ENCODE measurements around the gene GTF2IRD1.

DNA sequence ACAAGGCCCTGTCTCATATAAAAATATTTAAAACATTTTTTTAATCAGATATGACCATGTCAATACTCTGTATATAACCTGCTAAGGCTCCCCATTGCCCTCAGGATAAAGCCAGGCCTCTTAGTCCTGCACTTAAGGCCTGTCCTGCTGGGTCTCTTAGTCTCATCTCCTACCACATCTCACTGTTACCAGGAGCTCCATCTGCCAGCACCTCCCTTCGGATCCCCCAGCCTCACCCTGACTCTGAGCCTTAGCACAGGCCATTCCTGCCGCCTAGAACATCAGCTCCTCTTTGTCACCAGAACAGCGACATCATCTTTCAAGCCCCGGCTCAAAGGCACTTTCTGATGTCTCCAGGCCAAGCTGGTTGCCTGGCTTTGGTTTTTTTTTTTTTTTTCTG, 25.7 kb upstream of the GTF2IRD1 start:
- TF ChIP-seq, protein P1, sequence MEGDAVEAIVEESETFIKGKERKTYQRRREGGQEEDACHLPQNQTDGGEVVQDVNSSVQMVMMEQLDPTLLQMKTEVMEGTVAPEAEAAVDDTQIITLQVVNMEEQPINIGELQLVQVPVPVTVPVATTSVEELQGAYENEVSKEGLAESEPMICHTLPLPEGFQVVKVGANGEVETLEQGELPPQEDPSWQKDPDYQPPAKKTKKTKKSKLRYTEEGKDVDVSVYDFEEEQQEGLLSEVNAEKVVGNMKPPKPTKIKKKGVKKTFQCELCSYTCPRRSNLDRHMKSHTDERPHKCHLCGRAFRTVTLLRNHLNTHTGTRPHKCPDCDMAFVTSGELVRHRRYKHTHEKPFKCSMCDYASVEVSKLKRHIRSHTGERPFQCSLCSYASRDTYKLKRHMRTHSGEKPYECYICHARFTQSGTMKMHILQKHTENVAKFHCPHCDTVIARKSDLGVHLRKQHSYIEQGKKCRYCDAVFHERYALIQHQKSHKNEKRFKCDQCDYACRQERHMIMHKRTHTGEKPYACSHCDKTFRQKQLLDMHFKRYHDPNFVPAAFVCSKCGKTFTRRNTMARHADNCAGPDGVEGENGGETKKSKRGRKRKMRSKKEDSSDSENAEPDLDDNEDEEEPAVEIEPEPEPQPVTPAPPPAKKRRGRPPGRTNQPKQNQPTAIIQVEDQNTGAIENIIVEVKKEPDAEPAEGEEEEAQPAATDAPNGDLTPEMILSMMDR (IDR thresholded peaks at IDR 0.05; ENCODE audit: low read depth, low read length, poor library complexity, severe bottlenecking), result no peak
- TF ChIP-seq EZH2phosphoT487 (IDR thresholded peaks at IDR 0.05; ENCODE audit: borderline replicate concordance, low read length), result no peak

All from DOHH2 (cell line).